HG03280 (cell line): Measurements from ENCODE around the gene CNOT2.
"Not testable (repeated sequence)": the region's sequence is repeated elsewhere in the genome, so short reads cannot be mapped to it uniquely, and the experiment has no call there.

Source experiments
- ATAC-seq: cut with Tn5 transposase; IDR thresholded peaks from one replicate; pipeline ENCODE4 v1.9.1; 2021; ENCODE audit warnings: mild to moderate bottlenecking, moderate library complexity; ENCODE audit not compliant: unreplicated experiment

Gene CNOT2

DNA sequence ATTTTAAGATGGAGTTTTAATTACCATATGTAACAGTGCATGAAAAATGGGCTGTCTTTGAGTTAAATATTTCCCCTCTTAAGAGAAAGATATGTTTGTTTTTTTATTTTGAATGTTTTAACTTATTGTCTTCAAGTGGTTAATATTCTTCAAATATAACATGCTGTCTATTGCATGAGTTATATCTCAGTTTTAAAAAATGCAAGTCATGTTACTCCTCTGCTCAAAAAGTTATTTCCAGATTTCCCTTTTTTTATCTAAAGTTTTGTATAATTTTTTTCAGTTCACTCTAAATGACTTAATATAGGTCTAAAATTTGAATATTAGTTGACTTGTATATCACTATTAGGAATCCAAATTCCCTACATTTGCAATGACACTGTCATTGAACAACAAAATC, 117.0 kb downstream of the CNOT2 start:
- ATAC-seq: no peak

GRCh38 chr12:70364695-70365397, 121.6 kb downstream of the CNOT2 start:
- no peak for ATAC-seq

DNA sequence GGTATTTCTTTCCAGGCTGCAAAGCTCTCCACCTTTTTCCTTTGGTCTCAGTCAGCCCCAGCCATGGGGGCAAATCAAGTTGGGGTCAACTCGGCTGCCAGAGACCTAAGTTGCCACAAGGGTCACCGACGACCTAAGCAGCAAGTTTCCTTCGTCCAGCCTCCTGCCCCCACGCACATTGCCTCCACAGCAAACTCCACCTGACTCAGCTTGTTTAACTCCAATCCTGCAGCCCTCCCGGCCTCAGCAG, 122.1 kb downstream of the CNOT2 start:
- peak; percentile 10 for ATAC-seq

- peak; percentile 80 for ATAC-seq
Observed at GRCh38 chr12:70365648-70366518, 122.7 kb downstream of the CNOT2 start, which contains the start of gene KCNMB4. KCNMB4 (plus strand) TSS chr12:70366290; CDS start chr12:70366735, 445 bp downstream.

- ATAC-seq: peak; percentile 47
Observed at GRCh38 chr12:70366581-70367257, 123.5 kb downstream of the CNOT2 start.

DNA sequence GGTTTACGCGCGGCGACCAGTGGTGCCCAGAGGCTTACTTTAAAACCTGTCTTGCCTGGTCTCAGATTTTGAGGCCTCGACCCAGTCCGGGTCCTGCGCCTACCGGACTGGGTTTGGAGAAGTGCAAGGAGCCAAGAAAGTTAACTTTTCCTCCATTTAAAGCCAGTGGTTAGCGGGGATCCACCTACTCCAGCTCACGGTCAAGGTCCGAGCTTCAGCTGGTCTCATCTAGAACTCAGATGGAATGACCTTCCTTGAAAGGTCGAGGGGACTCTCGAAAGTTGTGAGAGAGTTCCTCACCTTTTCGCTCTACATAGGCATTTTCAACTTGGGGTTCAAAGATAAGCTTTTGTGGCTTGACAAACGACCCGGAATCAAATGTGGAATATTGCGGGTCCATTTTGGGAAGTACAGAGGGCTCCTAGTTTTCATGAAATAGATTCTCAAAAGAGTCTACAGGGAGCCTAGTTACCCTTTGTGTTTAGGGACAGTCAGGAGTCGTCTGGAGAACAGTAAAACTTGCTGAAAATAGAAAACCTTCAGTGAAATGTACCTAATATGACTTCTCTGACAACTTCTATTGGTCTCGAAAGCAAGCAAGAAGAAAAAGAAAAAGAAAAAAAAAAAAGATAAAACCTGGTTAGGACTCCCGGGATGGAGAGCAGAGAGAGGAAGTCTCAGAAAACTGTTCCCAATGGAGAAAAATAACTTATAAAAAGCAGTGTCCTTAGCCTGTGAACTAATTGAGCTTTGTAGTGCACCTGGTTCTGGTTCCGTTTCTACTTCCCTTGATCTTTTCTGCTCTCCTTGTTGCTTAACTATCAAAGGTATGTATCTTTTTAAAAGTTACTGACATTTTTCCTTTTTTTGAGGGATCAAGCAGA, 124.3 kb downstream of the CNOT2 start:
- ATAC-seq: no peak

DNA sequence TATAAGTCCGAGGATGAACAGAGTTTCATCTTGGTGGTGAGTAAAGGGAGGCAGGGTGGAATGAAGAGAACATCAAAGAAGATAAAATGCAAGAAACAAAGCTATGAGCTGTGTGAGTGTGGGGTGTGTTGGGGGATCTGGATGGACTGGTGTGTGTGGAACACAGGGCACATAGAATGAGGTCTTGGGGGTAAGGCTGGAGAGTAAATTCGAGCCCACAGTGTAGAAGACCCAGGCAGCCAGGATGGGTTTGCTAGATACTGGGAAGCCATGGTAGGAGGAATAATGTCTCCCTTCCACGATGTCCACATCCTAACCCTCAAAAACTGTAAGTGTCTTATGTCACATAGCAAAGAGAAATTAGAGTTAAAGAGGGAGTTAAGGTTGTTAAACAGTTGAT, 129.6 kb downstream of the CNOT2 start:
- ATAC-seq: no peak

DNA sequence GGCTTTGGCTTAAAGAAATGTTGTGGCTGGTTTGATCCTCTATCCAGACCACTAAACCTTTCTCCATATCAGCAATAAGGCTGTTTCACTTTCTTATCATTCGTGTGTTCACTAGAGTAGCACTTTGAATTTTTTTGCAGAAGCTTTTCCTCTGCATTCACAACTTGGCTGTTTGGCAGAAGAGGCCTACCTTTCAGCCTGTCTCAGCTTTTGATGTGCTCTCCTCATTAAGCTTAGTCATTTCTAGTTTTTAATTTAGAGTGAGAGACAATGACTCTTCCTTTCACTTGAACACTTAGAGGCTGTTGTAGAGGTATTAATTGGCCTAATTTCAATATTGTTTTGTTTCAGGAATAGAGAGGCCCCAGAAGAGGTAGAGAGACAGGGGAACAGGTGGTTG, 136.6 kb downstream of the CNOT2 start:
- no peak for ATAC-seq

DNA sequence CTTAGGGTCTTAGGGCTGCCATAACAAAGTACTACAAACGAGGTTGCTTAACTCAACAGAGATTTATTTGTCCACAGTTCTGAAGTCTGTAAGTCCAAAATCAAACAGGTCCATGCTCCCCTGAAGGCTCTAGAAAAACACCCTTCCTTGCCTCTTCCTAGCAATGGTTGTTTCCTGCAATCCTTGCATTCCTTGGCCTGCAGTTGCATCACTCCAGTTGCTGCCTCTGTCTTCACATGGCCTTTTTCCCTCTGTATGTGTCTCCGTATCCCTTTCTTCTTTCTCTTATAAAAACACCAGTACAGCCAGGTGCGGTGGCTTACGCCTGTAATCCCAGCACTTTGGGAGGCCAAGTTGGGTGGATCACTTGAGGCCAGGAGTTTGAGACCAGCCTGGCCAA, 140.3 kb downstream of the CNOT2 start:
- no peak for ATAC-seq

DNA sequence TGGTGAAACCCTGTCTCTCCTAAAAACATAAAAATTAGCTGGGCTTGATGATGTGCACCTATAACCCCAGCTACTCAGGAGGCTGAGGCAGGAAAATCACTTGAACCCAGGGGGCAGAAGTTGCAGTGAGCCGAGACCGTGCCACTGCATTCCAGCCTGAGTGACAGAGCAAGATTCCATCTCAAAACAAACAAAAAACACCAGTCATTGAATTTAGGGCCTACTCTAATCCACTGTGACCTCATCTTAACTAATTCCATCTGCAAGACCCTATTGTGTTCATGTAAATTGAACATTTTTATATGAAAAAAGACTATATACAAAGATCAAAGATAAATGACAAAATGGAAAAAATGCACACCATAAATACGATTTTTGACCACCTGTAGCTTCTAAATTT, 140.7 kb downstream of the CNOT2 start:
- no peak for ATAC-seq

DNA sequence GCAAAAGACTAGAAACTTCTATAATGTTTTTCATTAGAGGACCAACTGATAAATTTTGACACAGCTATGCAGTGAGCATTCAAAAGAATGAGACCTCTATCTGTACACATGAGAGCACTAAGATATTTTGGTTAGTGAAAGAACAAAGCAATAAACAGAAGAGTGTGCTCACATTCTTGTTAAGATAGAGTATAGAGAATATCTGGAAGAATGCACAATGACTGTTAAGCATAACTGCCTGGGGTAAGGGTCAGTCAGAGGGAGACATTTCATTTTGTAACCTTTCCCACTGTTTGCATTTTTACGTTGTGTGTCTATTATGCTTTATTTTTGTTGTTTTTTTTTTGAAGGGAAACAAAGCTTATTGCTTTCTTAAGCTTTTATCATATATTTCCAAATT, 143.5 kb downstream of the CNOT2 start:
- ATAC-seq: no peak

- ATAC-seq: no peak
Observed at GRCh38 chr12:70389678-70390077, 146.4 kb downstream of the CNOT2 start.

DNA sequence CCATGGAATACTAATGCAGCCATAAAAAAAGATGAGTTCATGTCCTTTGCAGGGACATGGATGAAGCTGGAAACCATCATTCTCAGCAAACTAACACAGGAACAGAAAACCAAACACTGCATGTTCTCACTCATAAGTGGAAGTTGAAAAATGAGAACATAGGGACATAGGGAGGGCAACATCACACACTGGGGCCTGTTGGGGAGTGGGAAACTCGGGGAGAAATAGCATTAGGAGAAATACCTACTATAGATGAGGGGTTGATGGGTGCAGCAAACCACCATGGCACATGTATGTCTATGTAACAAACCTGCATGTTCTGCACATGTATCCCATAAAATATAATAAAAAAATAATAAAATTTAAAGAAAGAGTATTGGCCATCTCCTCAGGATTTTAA, 149.4 kb downstream of the CNOT2 start:
- ATAC-seq: not testable (repeated sequence)

DNA sequence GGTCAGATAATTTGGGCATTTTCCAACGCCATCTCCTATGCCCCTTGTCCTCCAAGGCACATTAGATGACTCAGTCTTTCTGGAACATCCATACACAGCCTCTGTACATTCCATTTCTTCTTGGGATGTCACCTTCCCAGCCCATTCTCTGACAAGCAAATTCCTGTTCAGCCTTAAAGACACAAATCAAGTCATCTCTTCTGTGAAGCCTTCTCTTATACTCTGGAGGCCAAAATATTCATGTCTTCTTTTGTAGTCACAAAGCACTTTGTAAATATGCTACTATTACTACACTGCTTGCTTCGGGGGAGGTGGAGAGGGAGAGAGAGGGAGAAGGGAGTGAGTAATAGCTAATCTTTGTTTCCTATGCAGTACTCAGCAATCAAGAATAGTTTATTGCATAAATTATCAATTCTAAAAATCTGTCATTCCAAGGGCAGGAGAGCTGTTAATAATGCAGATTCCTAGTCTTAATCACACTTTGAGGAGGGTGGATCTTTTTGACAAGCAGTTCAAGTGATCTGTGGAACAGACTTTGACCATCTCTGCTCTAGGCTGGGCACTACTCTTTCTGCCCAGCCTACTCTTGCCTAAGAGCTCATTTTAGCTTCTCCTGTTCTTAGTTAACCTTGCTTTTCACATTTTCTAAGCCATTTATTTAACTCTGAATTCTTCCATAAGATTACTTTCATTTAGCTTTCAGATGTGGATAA, 150.7 kb downstream of the CNOT2 start:
- ATAC-seq: no peak

- no peak for ATAC-seq
Observed at GRCh38 chr12:70398002-70398401, 154.8 kb downstream of the CNOT2 start.

DNA sequence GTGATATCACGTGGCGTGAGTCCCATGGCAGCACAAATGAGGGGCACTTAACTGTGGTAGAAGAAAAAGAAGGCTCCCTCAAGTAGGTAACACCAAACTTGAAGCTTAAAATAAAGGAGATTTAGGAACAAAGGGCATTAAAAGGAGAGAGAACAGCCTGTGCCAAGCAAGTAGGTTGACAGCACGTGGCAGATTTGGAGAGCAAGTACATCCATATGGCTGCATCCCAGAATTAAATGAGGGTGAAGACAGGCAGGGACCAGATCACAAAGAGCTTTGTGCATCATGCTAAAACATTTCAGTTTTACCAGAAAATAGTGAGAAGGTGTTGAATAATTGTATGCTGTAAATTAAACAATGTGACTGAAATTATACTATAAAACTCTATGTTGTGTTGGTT, 155.6 kb downstream of the CNOT2 start:
- no peak for ATAC-seq

DNA sequence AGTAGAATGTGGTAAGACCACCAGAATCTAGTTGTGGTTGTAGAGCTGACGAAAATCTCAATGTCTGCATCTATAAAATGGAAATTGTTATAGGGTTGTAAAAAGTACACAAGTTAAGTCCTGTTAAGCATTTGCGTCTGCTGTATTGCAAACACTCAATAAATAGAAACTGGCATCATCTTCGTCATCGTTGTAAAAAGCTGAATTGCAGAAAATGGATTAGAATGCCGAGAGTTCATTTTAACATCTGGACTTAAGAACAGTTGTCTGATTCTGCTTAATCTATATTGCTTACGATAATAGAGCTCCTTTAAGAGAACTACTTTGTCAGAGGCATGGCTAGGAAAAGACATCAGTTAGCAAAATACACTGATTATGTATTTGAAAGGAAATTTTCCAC, 156.1 kb downstream of the CNOT2 start:
- ATAC-seq: no peak

DNA sequence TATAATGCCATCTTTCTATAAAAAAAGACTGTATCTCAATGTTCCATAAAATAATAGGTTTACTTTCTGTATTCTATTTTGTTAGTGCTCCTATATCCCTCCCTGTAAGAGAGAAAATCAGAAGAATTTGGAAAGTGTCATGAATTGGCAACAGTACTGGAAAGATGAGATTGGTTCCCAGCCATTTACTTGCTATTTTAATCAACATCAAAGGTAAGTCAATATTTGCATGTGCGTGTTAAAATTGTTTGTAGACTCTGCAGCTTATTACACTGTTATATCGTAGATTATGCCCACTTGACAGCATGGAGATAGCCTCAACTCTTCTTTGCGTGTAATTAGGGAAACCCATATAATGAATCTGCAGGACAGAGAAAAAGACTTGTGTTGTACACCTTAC, 156.9 kb downstream of the CNOT2 start:
- no peak for ATAC-seq

GRCh38 chr12:70402597-70402996, 159.4 kb downstream of the CNOT2 start:
- no peak for ATAC-seq

- ATAC-seq: no peak
Observed at GRCh38 chr12:70403826-70404225, 160.6 kb downstream of the CNOT2 start.
